HG03565 (cell line): ENCODE measurements around the gene TMEM143.
A peak's percentile ranks its signal among the peaks of the same experiment; 100 is the strongest.
"Not testable (repeated sequence)": the region's sequence is repeated elsewhere in the genome, so short reads cannot be mapped to it uniquely, and the experiment has no call there.

Source experiments
- ATAC-seq: cut with Tn5 transposase; IDR thresholded peaks from one replicate; pipeline ENCODE4 v1.9.1; 2021; ENCODE audit warnings: mild to moderate bottlenecking, moderate library complexity; ENCODE audit not compliant: unreplicated experiment

TMEM143 gene

GRCh38 chr19:48332351-48332661, 31.4 kb downstream of the TMEM143 start:
- no peak for ATAC-seq

GRCh38 chr19:48330012-48330681, 33.6 kb downstream of the TMEM143 start:
- peak; percentile 23 for ATAC-seq

- no peak for ATAC-seq
Measured at GRCh38 chr19:48329167-48329891, 34.4 kb downstream of the TMEM143 start.

GRCh38 chr19:48325265-48325910, 38.4 kb downstream of the TMEM143 start, which contains the start of gene EMP3:
TSS of gene EMP3 (plus strand) at chr19:48325552. CDS start at chr19:48326845, 1,293 bp downstream.
- no peak for ATAC-seq

- peak; percentile 47 for ATAC-seq
Measured at GRCh38 chr19:48321622-48322591, 41.8 kb downstream of the TMEM143 start.

GRCh38 chr19:48321372-48321621, 42.4 kb downstream of the TMEM143 start:
- ATAC-seq = no peak

GRCh38 chr19:48319647-48320541, 43.8 kb downstream of the TMEM143 start:
- ATAC-seq = no peak

- ATAC-seq = no peak
Measured at GRCh38 chr19:48318286-48318987, 45.3 kb downstream of the TMEM143 start.

- ATAC-seq = not testable (repeated sequence)
Measured at GRCh38 chr19:48317708-48317960, 46.1 kb downstream of the TMEM143 start.

- no peak for ATAC-seq
Measured at GRCh38 chr19:48315712-48316111, 48.0 kb downstream of the TMEM143 start.

GRCh38 chr19:48311384-48311783, 52.4 kb downstream of the TMEM143 start:
- no peak for ATAC-seq

- ATAC-seq = no peak
Measured at GRCh38 chr19:48310227-48310626, 53.5 kb downstream of the TMEM143 start.

GRCh38 chr19:48309731-48310130, 54.0 kb downstream of the TMEM143 start:
- ATAC-seq = not testable (repeated sequence)

- no peak for ATAC-seq
Measured at GRCh38 chr19:48308631-48309586, 54.8 kb downstream of the TMEM143 start.

GRCh38 chr19:48303866-48304265, 59.9 kb downstream of the TMEM143 start:
- ATAC-seq = no peak

- no peak for ATAC-seq
Measured at GRCh38 chr19:48303367-48303766, 60.4 kb downstream of the TMEM143 start.

GRCh38 chr19:48302600-48302959, 61.2 kb downstream of the TMEM143 start:
- no peak for ATAC-seq

- ATAC-seq = no peak
Measured at GRCh38 chr19:48301886-48302599, 61.7 kb downstream of the TMEM143 start.
